Peyer's patch (tissue), 4 donors: ENCODE results near the gene C1orf216.

Source experiments
- POLR2A ChIP-seq, 2 donors: fragments of 450-650 bp; IDR thresholded peaks; one replicate each; pipeline ENCODE4 v1.5.1; 2017; ENCODE audit warnings: antibody characterized with exemption in 2 of 2, mild to moderate bottlenecking in 2 of 2, moderate library complexity in 2 of 2
- TF ChIP-seq, protein P1 (sequence below), 6 experiments: fragments of 450-650 bp in 4 of 6; fragments of 200-600 bp in 2 of 6; sonication (generic) in 1 of 6; IDR thresholded peaks; one replicate each; pipeline ENCODE4 v1.5.1; 2017 to 2019; ENCODE audit warnings: antibody characterized with exemption in 6 of 6, mild to moderate bottlenecking in 3 of 6, moderate library complexity in 1 of 6

- TF ChIP-seq POLR2A (IDR thresholded peaks at IDR 0.05), result no peak
- TF ChIP-seq, protein P1, sequence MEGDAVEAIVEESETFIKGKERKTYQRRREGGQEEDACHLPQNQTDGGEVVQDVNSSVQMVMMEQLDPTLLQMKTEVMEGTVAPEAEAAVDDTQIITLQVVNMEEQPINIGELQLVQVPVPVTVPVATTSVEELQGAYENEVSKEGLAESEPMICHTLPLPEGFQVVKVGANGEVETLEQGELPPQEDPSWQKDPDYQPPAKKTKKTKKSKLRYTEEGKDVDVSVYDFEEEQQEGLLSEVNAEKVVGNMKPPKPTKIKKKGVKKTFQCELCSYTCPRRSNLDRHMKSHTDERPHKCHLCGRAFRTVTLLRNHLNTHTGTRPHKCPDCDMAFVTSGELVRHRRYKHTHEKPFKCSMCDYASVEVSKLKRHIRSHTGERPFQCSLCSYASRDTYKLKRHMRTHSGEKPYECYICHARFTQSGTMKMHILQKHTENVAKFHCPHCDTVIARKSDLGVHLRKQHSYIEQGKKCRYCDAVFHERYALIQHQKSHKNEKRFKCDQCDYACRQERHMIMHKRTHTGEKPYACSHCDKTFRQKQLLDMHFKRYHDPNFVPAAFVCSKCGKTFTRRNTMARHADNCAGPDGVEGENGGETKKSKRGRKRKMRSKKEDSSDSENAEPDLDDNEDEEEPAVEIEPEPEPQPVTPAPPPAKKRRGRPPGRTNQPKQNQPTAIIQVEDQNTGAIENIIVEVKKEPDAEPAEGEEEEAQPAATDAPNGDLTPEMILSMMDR (IDR thresholded peaks at IDR 0.05), result no peak
Measured at GRCh38 chr1:35666916-35667315, 51.8 kb downstream of the C1orf216 start.
